HG03378 (cell line): Measurements from ENCODE around the gene YIPF2.
"Not testable (repeated sequence)": the region's sequence is repeated elsewhere in the genome, so short reads cannot be mapped to it uniquely, and the experiment has no call there.

Source experiments
- ATAC-seq: cut with Tn5 transposase; IDR thresholded peaks from one replicate; pipeline ENCODE4 v1.9.1; 2021; ENCODE audit warnings: mild to moderate bottlenecking, moderate library complexity; ENCODE audit not compliant: unreplicated experiment

The YIPF2 gene

GRCh38 chr19:10877608-10878007 is 50.8 kb downstream of the YIPF2 start:
- not testable (repeated sequence) for ATAC-seq

DNA sequence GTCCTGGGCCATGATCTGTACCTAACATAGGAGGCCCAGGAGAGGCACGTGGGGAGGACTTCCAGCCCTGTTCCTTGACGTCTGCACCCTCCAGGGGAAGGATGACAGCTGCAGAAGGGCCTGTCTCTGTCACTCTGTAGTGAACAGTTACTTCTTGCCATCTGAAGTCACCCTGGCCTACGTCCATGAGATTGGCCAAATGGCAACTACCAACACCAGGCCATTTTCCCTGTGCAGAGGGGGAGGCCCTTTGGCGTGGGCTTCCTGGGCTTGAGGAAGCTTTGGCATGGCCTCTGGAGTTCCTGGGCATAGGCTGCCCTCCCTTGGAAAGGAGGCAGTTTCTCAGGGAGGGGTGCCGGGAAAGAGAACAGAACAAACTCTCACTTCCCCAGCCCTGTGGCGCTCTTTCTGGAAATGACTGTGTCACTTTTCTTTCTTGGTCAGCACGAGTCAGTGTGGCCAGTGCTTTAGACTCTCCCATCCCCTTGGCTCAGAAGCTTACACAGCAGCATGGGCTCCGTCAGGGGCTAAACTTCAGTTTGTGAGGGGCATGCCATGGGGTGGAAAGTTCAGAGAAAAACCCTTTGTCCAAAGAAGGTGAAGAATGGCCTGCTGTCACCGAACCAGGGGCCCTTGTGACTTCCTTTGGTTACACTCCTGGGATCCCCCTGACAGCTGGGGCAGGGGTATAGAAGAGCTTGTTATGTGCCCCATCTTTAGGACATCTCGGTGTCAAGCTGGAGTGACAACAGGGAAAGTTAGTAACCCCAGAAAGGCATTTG is 51.8 kb downstream of the YIPF2 start:
- no peak for ATAC-seq

DNA sequence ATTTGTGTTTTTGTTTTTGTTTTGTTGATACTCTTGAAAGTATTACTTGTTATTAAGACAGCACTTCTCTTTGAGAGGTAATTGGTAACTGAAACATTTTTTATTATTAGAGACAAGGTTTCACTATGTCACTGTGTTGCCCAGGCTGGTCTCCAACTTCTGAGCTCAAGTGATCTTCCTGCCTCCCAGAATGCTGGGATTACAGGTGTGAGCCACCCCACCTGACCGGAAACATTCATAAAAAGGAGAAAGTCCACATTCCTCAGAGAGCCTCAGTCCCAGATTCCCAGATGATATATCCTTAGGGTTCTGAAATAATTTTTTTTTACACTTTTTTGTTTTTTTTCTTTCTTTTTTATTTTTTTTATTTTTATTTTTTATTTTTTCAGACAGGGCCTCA is 54.4 kb downstream of the YIPF2 start:
- ATAC-seq: no peak

GRCh38 chr19:10872546-10873107 is 55.8 kb downstream of the YIPF2 start:
- ATAC-seq: no peak
